ENCODE data around the gene CCPG1. TPM values are rescaled to one million over a fixed set of nuclear protein-coding genes. Genes with fewer than 3 reads are reported as not detected.

The CCPG1 gene
- total RNA-seq: 10 to 100 TPM; 61.2 to 97.7 (median 81.1) TPM

DNA sequence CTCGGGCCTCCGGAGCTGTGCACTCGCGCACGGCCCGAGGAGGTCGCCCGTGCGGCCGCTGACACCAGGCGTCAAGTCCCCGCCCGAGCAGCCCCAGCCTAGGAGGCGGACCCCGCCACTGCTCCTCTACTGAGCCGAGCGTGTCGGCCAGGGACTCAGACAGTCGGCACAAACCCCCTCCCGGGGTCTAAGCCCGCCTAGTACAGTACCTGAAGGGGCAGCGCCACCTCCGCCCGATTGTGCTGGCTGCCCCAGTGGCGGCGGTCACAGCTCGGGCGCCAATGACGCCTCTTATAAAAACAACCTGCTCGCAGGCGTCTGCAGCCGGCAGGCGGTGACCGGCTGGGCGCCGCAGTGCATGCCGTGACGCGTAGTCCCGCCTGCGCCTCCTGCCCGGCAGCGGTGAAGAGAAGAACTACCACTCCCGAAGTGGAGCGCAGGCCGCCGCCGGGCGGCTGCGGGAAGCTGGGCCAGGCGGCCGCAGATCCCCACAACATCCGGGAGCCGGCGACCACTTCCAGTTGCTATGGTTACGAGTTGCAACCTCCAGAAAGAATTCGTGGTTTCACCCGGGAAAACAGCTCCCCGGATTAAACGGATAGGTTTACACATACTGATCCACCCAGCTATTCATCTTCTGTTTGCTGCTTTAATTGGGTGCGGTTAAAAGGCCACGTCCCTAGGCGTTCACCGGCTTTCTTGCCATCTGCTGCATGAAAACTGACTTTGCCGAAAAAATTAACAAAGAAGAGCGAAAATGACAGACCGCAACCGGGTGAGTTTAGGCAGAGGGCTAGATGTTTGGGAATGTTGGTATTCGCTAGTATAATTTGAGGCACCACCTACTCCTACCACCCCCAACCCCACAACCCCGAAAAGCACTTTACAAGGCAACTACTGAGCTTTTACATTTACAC, at the start of gene CCPG1, which contains the start of gene PIERCE2:
Gene CCPG1, minus strand, starts transcription at position 348 of the 917 bp plus-strand sequence. CDS start 18,935 bp downstream, outside the sequence.
Gene PIERCE2, plus strand, starts transcription at position 484 of the 917 bp plus-strand sequence. Its CDS starts 274 bp downstream, at position 758.
- no peak for TF ChIP-seq CTCF (IDR thresholded peaks at IDR 0.05; ENCODE audit: low read depth)

DNA sequence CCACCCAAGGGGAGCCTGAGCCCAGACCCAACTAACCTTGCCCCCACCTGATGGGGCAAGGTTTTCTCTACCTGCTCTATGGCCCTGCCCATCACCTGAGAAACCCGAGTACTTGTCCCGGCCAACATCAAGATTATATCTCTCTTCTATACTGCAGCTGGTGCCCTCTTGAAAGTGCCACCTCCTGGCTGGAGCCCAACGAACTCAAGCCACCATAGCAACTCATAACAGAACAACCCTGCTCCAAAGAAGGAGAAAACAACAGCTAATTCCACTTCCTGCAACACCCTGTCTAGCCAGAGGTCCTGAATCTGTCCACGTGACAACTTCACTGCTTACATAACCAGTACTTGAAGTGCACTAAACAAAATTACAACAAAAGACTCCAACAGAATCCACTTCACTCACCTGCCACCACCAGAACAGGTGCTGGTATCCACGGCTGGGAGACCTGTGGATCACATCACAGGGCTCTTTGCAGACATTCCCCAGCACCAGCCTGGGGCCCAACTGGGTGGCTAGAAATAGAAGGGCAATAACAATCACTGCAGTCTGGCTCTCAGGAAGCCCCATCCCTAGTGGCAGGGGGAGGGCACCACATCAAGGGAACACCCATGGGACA, 49.4 kb upstream of the CCPG1 start:
- TF ChIP-seq CTCF (IDR thresholded peaks at IDR 0.05; ENCODE audit: low read depth): no peak

DNA sequence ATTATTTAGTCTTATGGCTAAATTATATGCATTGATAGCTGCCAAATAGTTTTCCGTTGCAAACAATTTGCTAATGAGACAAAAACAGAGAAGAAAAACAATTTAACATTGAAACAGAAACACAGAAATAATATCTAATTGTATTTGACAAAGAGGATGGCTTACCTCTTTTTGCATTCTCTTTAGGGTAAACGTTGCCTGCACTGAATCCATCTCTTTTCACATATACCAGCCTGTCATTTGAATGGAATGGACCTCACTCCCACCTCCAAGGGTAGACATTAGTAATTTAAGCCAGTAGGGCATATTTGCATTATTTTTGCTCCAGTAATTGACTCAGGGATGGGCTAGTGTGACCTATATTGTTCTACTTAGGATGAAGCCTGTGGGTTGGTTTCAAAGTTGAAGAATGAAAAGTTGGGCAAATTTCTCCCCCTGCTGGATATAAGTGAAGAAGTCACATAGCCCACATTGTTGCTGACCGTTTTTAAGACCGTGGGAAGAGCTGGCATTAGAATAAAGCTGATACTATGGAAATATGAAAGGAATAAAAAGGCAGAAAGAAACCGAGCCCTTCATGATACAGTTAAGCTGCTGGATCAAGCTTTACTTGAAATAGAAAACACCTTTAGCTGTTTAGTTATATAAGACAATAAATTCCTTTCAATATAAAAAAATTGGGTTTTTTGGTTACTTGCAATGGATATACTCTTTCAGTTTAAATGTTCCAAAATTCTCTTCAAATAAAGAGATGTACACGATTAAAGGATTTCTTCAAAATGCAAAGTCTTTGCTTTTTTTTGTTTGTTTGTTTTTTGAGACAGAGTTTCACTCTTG, 27.0 kb upstream of the CCPG1 start:
- TF ChIP-seq CTCF (IDR thresholded peaks at IDR 0.05; ENCODE audit: low read depth): no peak

GRCh38 chr15:55422089-55422488, 13.9 kb upstream of the CCPG1 start:
- TF ChIP-seq CTCF (IDR thresholded peaks at IDR 0.05; ENCODE audit: low read depth): no peak

DNA sequence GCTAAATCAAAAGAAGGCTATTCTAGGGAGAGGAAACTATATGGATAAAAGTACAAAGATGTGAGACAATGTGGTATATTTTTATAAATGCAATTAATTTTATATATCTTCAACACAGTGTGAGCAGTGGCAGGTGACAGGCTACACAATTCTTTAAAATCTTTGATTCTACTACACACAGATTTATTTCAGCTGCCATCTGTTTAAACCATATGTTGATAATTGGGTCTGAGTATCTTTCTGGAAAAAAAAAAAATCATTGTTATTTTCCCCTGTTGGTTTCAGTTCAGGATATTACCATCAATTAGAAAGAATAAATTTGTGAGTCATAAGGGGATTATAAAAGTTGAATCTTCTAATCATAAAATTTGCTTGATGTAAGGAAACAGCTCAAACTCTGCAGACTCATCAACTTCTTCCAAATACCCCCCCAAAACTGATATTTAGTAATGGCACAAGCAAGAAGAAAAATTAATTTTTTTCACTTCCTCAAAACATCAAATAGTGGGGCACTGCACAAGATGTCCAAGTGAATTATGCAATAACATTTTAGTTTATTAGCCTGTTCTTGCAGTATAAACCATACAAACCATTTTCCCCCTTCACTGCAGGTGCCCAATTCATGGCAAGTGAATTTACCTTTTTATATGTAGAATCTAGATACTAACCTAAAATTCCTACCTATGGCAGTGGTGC, 12.2 kb upstream of the CCPG1 start:
- no peak for TF ChIP-seq CTCF (IDR thresholded peaks at IDR 0.05; ENCODE audit: low read depth)

- TF ChIP-seq CTCF (IDR thresholded peaks at IDR 0.05; ENCODE audit: low read depth): no peak
These were observed 604 bp downstream of the CCPG1 start for GRCh38 chr15:55407498-55408011.
